Endothelial cell (in vitro differentiated cells): ENCODE measurements around the gene GSG1L. TPM values are rescaled to one million over a fixed set of nuclear protein-coding genes. Genes with fewer than 3 reads are reported as not detected.

ENCODE experiments used
- DNase-seq: peaks from one replicate; pipeline ENCODE4 v3.0.0; 2021; ENCODE audit warnings: low spot score
- H3K27ac Mint-ChIP-seq: one replicate; pipeline ENCODE4 v1.8.0; 2021; ENCODE audit warnings: mixed read lengths, inconsistent platforms; ENCODE audit not compliant: unreplicated experiment
- H3K27me3 Mint-ChIP-seq: one replicate; pipeline ENCODE4 v1.8.0; 2021; ENCODE audit warnings: mild to moderate bottlenecking, moderate library complexity, mixed read lengths, inconsistent platforms; ENCODE audit not compliant: unreplicated experiment
- H3K36me3 Mint-ChIP-seq: one replicate; pipeline ENCODE4 v1.8.0; 2021; ENCODE audit warnings: mild to moderate bottlenecking, low read depth, mixed read lengths, inconsistent platforms; ENCODE audit not compliant: unreplicated experiment
- H3K4me1 Mint-ChIP-seq: one replicate; pipeline ENCODE4 v1.8.0; 2021; ENCODE audit warnings: mild to moderate bottlenecking, mixed read lengths, inconsistent platforms; ENCODE audit not compliant: unreplicated experiment
- H3K4me3 Mint-ChIP-seq: one replicate; pipeline ENCODE4 v1.8.0; 2021; ENCODE audit warnings: mild to moderate bottlenecking, mixed read lengths, inconsistent platforms; ENCODE audit not compliant: unreplicated experiment
- H3K9me3 Mint-ChIP-seq: one replicate; pipeline ENCODE4 v1.8.0; 2021; ENCODE audit warnings: mixed read lengths, inconsistent platforms; ENCODE audit not compliant: unreplicated experiment
- total RNA-seq: library from RNA; stranded (reverse); fragmentation: NEBNext Ultra II Directional; extraction: Animal tissue kit (Norgen Biotek cat#: 25700); gene quantifications from one replicate; pipeline ENCODE4 v1.2.1, GENCODE V29; 2021; ENCODE audit not compliant: unreplicated experiment
- TF ChIP-seq, protein P1 (sequence below): fragments of 200-600 bp; sonication (generic); IDR thresholded peaks from one replicate; pipeline ENCODE4 v1.5.0; 2021; ENCODE audit warnings: antibody characterized with exemption; ENCODE audit not compliant: unreplicated experiment

GSG1L gene
- total RNA-seq, 1 donor from 2014 or later = 0.38 TPM

DNA sequence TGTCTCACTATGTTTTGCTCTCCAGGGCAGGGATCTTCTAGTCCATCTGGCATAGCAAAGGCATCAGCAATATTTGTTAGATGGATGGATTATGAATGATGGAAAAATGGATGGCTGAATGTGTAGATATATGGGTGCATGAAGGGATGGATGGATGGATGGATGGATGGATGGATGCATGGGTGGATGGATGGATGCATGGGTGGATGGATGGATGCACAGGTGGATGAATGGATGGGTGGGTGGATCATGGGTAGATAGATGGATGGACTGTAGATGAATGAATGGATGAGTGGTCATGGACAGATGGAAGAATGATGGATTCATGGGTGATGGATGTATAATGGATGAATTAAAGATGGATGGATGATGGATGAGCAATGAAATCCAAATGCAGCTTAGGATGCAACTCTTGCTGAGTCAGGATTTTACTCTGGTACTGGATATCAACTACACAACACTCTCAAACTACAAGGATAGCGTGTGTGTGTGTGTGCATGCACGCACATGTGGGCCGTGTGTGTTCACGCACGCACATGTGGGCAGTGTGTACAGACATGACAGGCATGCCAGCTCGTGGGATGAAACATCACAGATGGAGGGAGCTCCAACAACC lies 34.0 kb downstream of the GSG1L start:
- Mint-ChIP-seq H3K27me3 (no peaks in the 10 kb centered on the region), H3K27ac (no peak overlapping the region), H3K4me1 (no peaks in the 10 kb centered on the region), H3K36me3 (no peaks in the 10 kb centered on the region), H3K4me3 (peak overlapping the region; percentile 0), H3K9me3 (no peaks in the 10 kb centered on the region)
- TF ChIP-seq, protein P1, sequence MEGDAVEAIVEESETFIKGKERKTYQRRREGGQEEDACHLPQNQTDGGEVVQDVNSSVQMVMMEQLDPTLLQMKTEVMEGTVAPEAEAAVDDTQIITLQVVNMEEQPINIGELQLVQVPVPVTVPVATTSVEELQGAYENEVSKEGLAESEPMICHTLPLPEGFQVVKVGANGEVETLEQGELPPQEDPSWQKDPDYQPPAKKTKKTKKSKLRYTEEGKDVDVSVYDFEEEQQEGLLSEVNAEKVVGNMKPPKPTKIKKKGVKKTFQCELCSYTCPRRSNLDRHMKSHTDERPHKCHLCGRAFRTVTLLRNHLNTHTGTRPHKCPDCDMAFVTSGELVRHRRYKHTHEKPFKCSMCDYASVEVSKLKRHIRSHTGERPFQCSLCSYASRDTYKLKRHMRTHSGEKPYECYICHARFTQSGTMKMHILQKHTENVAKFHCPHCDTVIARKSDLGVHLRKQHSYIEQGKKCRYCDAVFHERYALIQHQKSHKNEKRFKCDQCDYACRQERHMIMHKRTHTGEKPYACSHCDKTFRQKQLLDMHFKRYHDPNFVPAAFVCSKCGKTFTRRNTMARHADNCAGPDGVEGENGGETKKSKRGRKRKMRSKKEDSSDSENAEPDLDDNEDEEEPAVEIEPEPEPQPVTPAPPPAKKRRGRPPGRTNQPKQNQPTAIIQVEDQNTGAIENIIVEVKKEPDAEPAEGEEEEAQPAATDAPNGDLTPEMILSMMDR = no peak
- DNase-seq = no peak

GRCh38 chr16:28027055-28027454 lies 36.5 kb downstream of the GSG1L start:
- TF ChIP-seq, protein P1 = no peak

GRCh38 chr16:28025631-28026030 lies 37.9 kb downstream of the GSG1L start:
- DNase-seq = no peak
- H3K4me3 Mint-ChIP-seq = no peak overlapping the region
- TF ChIP-seq, protein P1 = no peak
- no peaks in the 10 kb centered on the region for H3K9me3 Mint-ChIP-seq
- no peaks in the 10 kb centered on the region for H3K36me3 Mint-ChIP-seq
- H3K27ac Mint-ChIP-seq = no peak overlapping the region
- peaks cover 2% of the 10 kb centered on the region for H3K27me3 Mint-ChIP-seq
- H3K4me1 Mint-ChIP-seq = no peaks in the 10 kb centered on the region

More at GRCh38 chr16:28027055-28027454, 36.5 kb downstream of the GSG1L start:
- Mint-ChIP-seq H3K9me3 (no peaks in the 10 kb centered on the region), H3K4me3 (no peak overlapping the region), H3K27me3 (peaks cover 2% of the 10 kb centered on the region), H3K27ac (no peak overlapping the region), H3K36me3 (no peaks in the 10 kb centered on the region), H3K4me1 (no peaks in the 10 kb centered on the region)
- no peak for DNase-seq

GRCh38 chr16:28019218-28019617 lies 44.3 kb downstream of the GSG1L start:
- TF ChIP-seq, protein P1 = no peak
- no peaks in the 10 kb centered on the region for H3K4me1 Mint-ChIP-seq
- H3K4me3 Mint-ChIP-seq = no peak overlapping the region
- no peaks in the 10 kb centered on the region for H3K9me3 Mint-ChIP-seq
- H3K36me3 Mint-ChIP-seq = no peaks in the 10 kb centered on the region
- H3K27ac Mint-ChIP-seq = no peak overlapping the region
- H3K27me3 Mint-ChIP-seq = peaks cover under 1% of the 10 kb centered on the region
- no peak for DNase-seq

GRCh38 chr16:28014851-28015250 lies 48.7 kb downstream of the GSG1L start:
- H3K9me3 Mint-ChIP-seq = no peaks in the 10 kb centered on the region
- no peak overlapping the region for H3K4me3 Mint-ChIP-seq
- H3K36me3 Mint-ChIP-seq = no peaks in the 10 kb centered on the region
- no peak overlapping the region for H3K27ac Mint-ChIP-seq
- H3K27me3 Mint-ChIP-seq = no peaks in the 10 kb centered on the region
- TF ChIP-seq, protein P1 = no peak
- no peak for DNase-seq
- no peaks in the 10 kb centered on the region for H3K4me1 Mint-ChIP-seq
